Measurements from ENCODE around the gene LRRC36. TPM values are rescaled to one million over a fixed set of nuclear protein-coding genes. Genes with fewer than 3 reads are reported as not detected.
A peak's percentile ranks its signal among the peaks of the same experiment; 100 is the strongest.

LRRC36 gene
- total RNA-seq, 1 experiment from 2014 or later, result 0.13 TPM

DNA sequence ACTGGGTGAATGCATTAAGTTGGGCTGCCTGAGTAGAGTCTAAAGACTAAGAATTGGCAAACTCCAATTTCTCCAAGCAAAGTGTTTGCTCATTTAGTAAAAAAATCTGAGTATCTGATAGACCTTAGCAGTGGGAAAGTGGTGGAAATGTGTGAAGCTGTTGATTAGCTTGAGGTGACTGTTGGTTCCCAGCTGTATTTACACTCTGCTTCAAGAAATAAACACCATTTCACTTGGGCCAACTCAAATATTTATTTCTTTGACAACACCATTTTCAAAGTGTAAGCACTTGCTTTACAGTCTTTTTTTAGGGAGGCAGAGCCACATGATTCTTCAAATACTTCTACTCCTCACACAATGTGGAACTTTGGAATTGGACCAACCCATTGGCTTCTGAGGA is 8.8 kb upstream of the LRRC36 start (continued):
- TF ChIP-seq, protein P1, sequence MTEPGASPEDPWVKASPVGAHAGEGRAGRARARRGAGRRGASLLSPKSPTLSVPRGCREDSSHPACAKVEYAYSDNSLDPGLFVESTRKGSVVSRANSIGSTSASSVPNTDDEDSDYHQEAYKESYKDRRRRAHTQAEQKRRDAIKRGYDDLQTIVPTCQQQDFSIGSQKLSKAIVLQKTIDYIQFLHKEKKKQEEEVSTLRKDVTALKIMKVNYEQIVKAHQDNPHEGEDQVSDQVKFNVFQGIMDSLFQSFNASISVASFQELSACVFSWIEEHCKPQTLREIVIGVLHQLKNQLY (CRISPR knock-in tag; IDR thresholded peaks at IDR 0.05), result no peak
- no peak for TF ChIP-seq CREM (CRISPR knock-in tag; IDR thresholded peaks at IDR 0.05)
- no peak for TF ChIP-seq ZNF423 (CRISPR knock-in tag; IDR thresholded peaks at IDR 0.05)
- TF ChIP-seq ZNF671 (CRISPR knock-in tag; IDR thresholded peaks at IDR 0.05), result no peak
- no peak for TF ChIP-seq ZNF532 (CRISPR knock-in tag; IDR thresholded peaks at IDR 0.05; ENCODE audit: borderline replicate concordance)
- no peak for TF ChIP-seq TEAD1 (CRISPR knock-in tag; IDR thresholded peaks at IDR 0.05)
- TF ChIP-seq ZNF317 (CRISPR knock-in tag; IDR thresholded peaks at IDR 0.05; ENCODE audit: borderline replicate concordance, low read depth), result no peak
- no peak for TF ChIP-seq NR2C2 (CRISPR knock-in tag; IDR thresholded peaks at IDR 0.05)
- no peak for TF ChIP-seq IRF2 (CRISPR knock-in tag; IDR thresholded peaks at IDR 0.05; ENCODE audit: borderline replicate concordance, low read depth)
- no peak for TF ChIP-seq HMGA2 (CRISPR knock-in tag; IDR thresholded peaks at IDR 0.05)
- TF ChIP-seq ETV6 (CRISPR knock-in tag; IDR thresholded peaks at IDR 0.05), result no peak
- no peak for TF ChIP-seq GRHL2 (CRISPR knock-in tag; IDR thresholded peaks at IDR 0.05; ENCODE audit: insufficient replicate concordance, severe bottlenecking)
- no peak for TF ChIP-seq PRDM15 (CRISPR knock-in tag; IDR thresholded peaks at IDR 0.05)
- TF ChIP-seq ZBTB43 (CRISPR knock-in tag; IDR thresholded peaks at IDR 0.05), result no peak

- POLR2A ChIA-PET, result no interaction called here
- Mint-ChIP-seq H3K27ac (no peak overlapping the region), H3K4me1 (peaks cover 3% of the 10 kb centered on the region), H3K4me3 (peak overlapping the region; percentile 83), H3K36me3 (no peaks in the 10 kb centered on the region), H3K9me3 (peaks cover 3% of the 10 kb centered on the region; the same call in 1 of the 2 replicates), H3K27me3 (ENCODE audit: low read depth) (peaks cover 62% of the 10 kb centered on the region)
- CTCF ChIA-PET, result interaction anchor here (0.6 to 4.4 kb wide), 46 partner anchors 13 to 365 kb away, joined by 3 to 74 read pairs (median 6); partner anchors contain the start of genes ATP6V0D1, CES3, FHOD1 and HSD11B2
- TF ChIP-seq FOXJ3 (CRISPR knock-in tag; IDR thresholded peaks at IDR 0.05; ENCODE audit: borderline replicate concordance) (no peak), JAZF1 (CRISPR knock-in tag; IDR thresholded peaks at IDR 0.05) (no peak), NFYB (CRISPR knock-in tag; conservative IDR thresholded peaks at IDR 0.05; ENCODE audit: low read depth) (no peak), TCF7 (CRISPR knock-in tag; IDR thresholded peaks at IDR 0.05; ENCODE audit: low read depth) (no peak)
- TF ChIP-seq, protein P2, sequence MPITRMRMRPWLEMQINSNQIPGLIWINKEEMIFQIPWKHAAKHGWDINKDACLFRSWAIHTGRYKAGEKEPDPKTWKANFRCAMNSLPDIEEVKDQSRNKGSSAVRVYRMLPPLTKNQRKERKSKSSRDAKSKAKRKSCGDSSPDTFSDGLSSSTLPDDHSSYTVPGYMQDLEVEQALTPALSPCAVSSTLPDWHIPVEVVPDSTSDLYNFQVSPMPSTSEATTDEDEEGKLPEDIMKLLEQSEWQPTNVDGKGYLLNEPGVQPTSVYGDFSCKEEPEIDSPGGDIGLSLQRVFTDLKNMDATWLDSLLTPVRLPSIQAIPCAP (CRISPR knock-in tag; IDR thresholded peaks at IDR 0.05), result no peak
- TF ChIP-seq, protein P3, sequence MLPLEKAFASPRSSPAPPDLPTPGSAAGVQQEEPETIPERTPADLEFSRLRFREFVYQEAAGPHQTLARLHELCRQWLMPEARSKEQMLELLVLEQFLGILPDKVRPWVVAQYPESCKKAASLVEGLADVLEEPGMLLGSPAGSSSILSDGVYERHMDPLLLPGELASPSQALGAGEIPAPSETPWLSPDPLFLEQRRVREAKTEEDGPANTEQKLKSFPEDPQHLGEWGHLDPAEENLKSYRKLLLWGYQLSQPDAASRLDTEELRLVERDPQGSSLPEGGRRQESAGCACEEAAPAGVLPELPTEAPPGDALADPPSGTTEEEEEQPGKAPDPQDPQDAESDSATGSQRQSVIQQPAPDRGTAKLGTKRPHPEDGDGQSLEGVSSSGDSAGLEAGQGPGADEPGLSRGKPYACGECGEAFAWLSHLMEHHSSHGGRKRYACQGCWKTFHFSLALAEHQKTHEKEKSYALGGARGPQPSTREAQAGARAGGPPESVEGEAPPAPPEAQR (CRISPR knock-in tag; IDR thresholded peaks at IDR 0.05), result no peak
- DNase-seq (ENCODE audit: low spot score), result no peak
- ATAC-seq, result no peak
Observed at GRCh38 chr16:67326115-67326471, 522 bp upstream of the LRRC36 start.

All from WTC11 (cell line).